SK-N-SH (cell line): ENCODE data around the gene CRYAA. TPM values are rescaled to one million over a fixed set of nuclear protein-coding genes. Genes with fewer than 3 reads are reported as not detected.

Experiments
- CTCF ChIA-PET: fragments of 300-600, 350-600 bp; formaldehyde crosslinking; extraction: SDS; loops from one replicate; lab custom pipeline; 2021; lab: Yijun Ruan, JAX
- POLR2A ChIA-PET: fragments of 350-600 bp; sonication (Branson Sonifier 250); formaldehyde crosslinking; extraction: SDS; loops from one replicate; lab custom pipeline; 2020; ENCODE audit warnings: antibody characterized with exemption, inconsistent platforms; lab: Yijun Ruan, JAX
- DNase-seq: peaks from one replicate; pipeline ENCODE4 v3.0.0; 2012
- H2AFZ ChIP-seq: fragments of 200-600 bp; sonication (generic); 2 replicates; pipeline ENCODE4 v1.8.1; 2016; ENCODE audit warnings: antibody characterized with exemption, mild to moderate bottlenecking, low read depth
- H3F3A ChIP-seq: fragments of 200-600 bp; sonication (generic); replicated peaks from 2 replicates; pipeline ENCODE3; 2016; ENCODE audit warnings: antibody characterized with exemption, mild to moderate bottlenecking; ENCODE audit not compliant: insufficient read depth
- H3K27ac ChIP-seq, 2 experiments: fragments of 200-500 bp in 1 of 2; fragments of 200-600 bp in 1 of 2; sonication (Bioruptor generic) in 1 of 2; sonication (generic), shearing (Covaris generic) in 1 of 2; 2 replicates each; pipeline versions ENCODE4 v1.5.1 to v1.6.1; 2014 to 2016; ENCODE audit warnings: low read depth in 2 of 2, inconsistent platforms in 1 of 2, low read length in 1 of 2, mild to moderate bottlenecking in 1 of 2, mixed read lengths in 1 of 2
- H3K27me3 ChIP-seq: fragments of 200-600 bp; sonication (generic), shearing (Covaris generic); 2 replicates; pipeline ENCODE4 v1.6.1; 2016; ENCODE audit warnings: mixed run types; ENCODE audit not compliant: insufficient read depth
- H3K36me3 ChIP-seq, 2 experiments: fragments of 200-500 bp in 1 of 2; fragments of 200-600 bp in 1 of 2; sonication (Bioruptor generic) in 1 of 2; sonication (generic) in 1 of 2; replicated peaks in 1 of 2; 2 replicates each; pipeline versions ENCODE3 to v1.5.1; 2014 to 2016; ENCODE audit warnings: low read length in 1 of 2, mild to moderate bottlenecking in 1 of 2; ENCODE audit not compliant: insufficient read depth in 2 of 2, control insufficient read depth in 1 of 2
- H3K4me1 ChIP-seq, 2 experiments: fragments of 200-500 bp in 1 of 2; fragments of 200-600 bp in 1 of 2; sonication (Bioruptor generic) in 1 of 2; sonication (generic), shearing (Covaris generic) in 1 of 2; 2 replicates each; pipeline versions ENCODE4 v1.5.1 to v1.6.1; 2014 to 2016; ENCODE audit warnings: low read depth in 1 of 2, low read length in 1 of 2, mixed run types in 1 of 2; ENCODE audit not compliant: insufficient read depth in 2 of 2, control insufficient read depth in 1 of 2
- H3K4me2 ChIP-seq: fragments of 200-600 bp; sonication (generic), shearing (Covaris generic); 2 replicates; pipeline ENCODE4 v1.6.1; 2017; ENCODE audit warnings: mixed run types
- H3K4me3 ChIP-seq, 2 experiments: fragments of 200-500 bp in 1 of 2; fragments of 200-600 bp in 1 of 2; sonication (Bioruptor generic) in 1 of 2; sonication (generic), shearing (Covaris generic) in 1 of 2; 2 replicates each; pipeline versions ENCODE4 v1.5.1 to v1.8.1; 2014 to 2016; ENCODE audit warnings: low read depth in 2 of 2, inconsistent platforms in 1 of 2, low read length in 1 of 2, mild to moderate bottlenecking in 1 of 2, mixed read lengths in 1 of 2, moderate library complexity in 1 of 2
- H3K79me2 ChIP-seq: fragments of 200-600 bp; sonication (generic); 2 replicates; pipeline ENCODE4 v1.8.1; 2017; ENCODE audit warnings: mild to moderate bottlenecking; ENCODE audit not compliant: insufficient read depth
- H3K9ac ChIP-seq: fragments of 200-600 bp; sonication (generic); 2 replicates; pipeline ENCODE4 v1.6.1; 2017; ENCODE audit warnings: mixed run types
- H3K9me2 ChIP-seq: fragments of 200-600 bp; sonication (generic); 2 replicates; pipeline ENCODE4 v1.6.1; 2017; ENCODE audit warnings: mixed run types
- H3K9me3 ChIP-seq: fragments of 200-600 bp; sonication (generic); 2 replicates; pipeline ENCODE4 v1.6.1; 2017; ENCODE audit warnings: mixed run types, mild to moderate bottlenecking, moderate library complexity
- H4K20me1 ChIP-seq: fragments of 200-600 bp; sonication (generic); 2 replicates; pipeline ENCODE4 v1.6.1; 2017; ENCODE audit warnings: mild to moderate bottlenecking, mixed run types; ENCODE audit not compliant: insufficient read depth
- CHD2 ChIP-seq: fragments of 150-350 bp; IDR thresholded peaks from 2 replicates; pipeline ENCODE4 v1.6.1; 2018; ENCODE audit warnings: low read length; ENCODE audit not compliant: partially characterized antibody
- CTCF ChIP-seq: fragments of 200-600 bp; sonication (generic); IDR thresholded peaks from 2 replicates; pipeline ENCODE4 v1.6.1; 2017; ENCODE audit warnings: antibody characterized with exemption, mild to moderate bottlenecking, moderate library complexity
- ELF1 ChIP-seq: IDR thresholded peaks from 2 replicates; pipeline ENCODE4 v1.4.0; 2012
- FOSL2 ChIP-seq: IDR thresholded peaks from 2 replicates; pipeline ENCODE4 v1.4.0; 2012; ENCODE audit warnings: low read depth, mild to moderate bottlenecking, moderate library complexity, borderline replicate concordance
- FOXM1 ChIP-seq: IDR thresholded peaks from 2 replicates; pipeline ENCODE4 v1.4.0; 2012; ENCODE audit warnings: low read depth, mild to moderate bottlenecking
- GATA2 ChIP-seq: sonication (generic); formaldehyde crosslinking; IDR thresholded peaks from 2 replicates; pipeline ENCODE4 v1.5.0; 2020; ENCODE audit warnings: mild to moderate bottlenecking, missing genetic modification reagents
- IRF3 ChIP-seq: fragments of 150-350 bp; IDR thresholded peaks from 2 replicates; pipeline ENCODE4 v1.6.1; 2016; ENCODE audit warnings: mild to moderate bottlenecking, low read depth, low read length
- MEF2A ChIP-seq: IDR thresholded peaks from 2 replicates; pipeline ENCODE4 v1.4.0; 2012; ENCODE audit warnings: low read depth, borderline replicate concordance
- MXI1 ChIP-seq: IDR thresholded peaks from 2 replicates; pipeline ENCODE4 v1.6.1; 2012; ENCODE audit warnings: mild to moderate bottlenecking, low read depth, low read length, improper control_type of control experiment
- NFIC ChIP-seq: IDR thresholded peaks from 2 replicates; pipeline ENCODE4 v1.4.0; 2012; ENCODE audit warnings: borderline replicate concordance
- SIN3A ChIP-seq: IDR thresholded peaks from 2 replicates; pipeline ENCODE4 v1.6.1; 2012; ENCODE audit warnings: low read depth, mild to moderate bottlenecking, low read length, moderate library complexity, borderline replicate concordance
- TCF12 ChIP-seq: IDR thresholded peaks from 2 replicates; pipeline ENCODE4 v1.4.0; 2012
- USF1 ChIP-seq: IDR thresholded peaks from 2 replicates; pipeline ENCODE4 v1.4.0; 2012; ENCODE audit warnings: low read depth, borderline replicate concordance
- USF2 ChIP-seq: fragments of 150-350 bp; IDR thresholded peaks from 2 replicates; pipeline ENCODE4 v1.6.1; 2017; ENCODE audit warnings: antibody characterized with exemption, low read length, low read depth, borderline replicate concordance
- YY1 ChIP-seq: IDR thresholded peaks from 2 replicates; pipeline ENCODE4 v1.4.0; 2012; ENCODE audit warnings: low read depth, mild to moderate bottlenecking
- WGBS: methylation state at CpG from one replicate; pipeline ENCODE4 v1.1.6; 2017; ENCODE audit warnings: low lambda C conversion rate; 5-methylcytosine and 5-hydroxymethylcytosine counted together
- polyA plus RNA-seq, 3 experiments: library from polyadenylated mRNA; depleted of rRNA; stranded (reverse); fragments of >200 nt; gene quantifications; 2 replicates each; pipeline ENCODE4 v1.2.3, GENCODE V29; 2012

Gene CRYAA
- polyA plus RNA-seq, 1 of the 3 experiments (the other 2 are of a cell fraction) = not detected

GRCh38 chr21:43190544-43190943, 21.7 kb downstream of the CRYAA start:
- no peak for TF ChIP-seq USF1
- TF ChIP-seq TCF12 = no peak
- no peak for TF ChIP-seq MXI1
- no peak for TF ChIP-seq USF2
- no peak for TF ChIP-seq ELF1
- TF ChIP-seq SIN3A = no peak
- TF ChIP-seq CHD2 = no peak
- TF ChIP-seq FOSL2 = no peak
- no peak for TF ChIP-seq NFIC
- no peak for TF ChIP-seq GATA2 (CRISPR knock-in tag)
- no peak for TF ChIP-seq FOXM1
- no peak for TF ChIP-seq YY1
- TF ChIP-seq IRF3 = no peak
- TF ChIP-seq CTCF = no peak
- no peak for TF ChIP-seq MEF2A
- Histone ChIP-seq H3F3A (no peaks in the 10 kb centered on the region), H3K4me1 (no peaks in the 10 kb centered on the region; a peak in 1 of 4 replicates), H3K4me2 (no peak overlapping the region), H3K27me3 (no peaks in the 10 kb centered on the region), H3K4me3 (no peak overlapping the region), H3K79me2 (no peaks in the 10 kb centered on the region), H3K9me2 (no peaks in the 10 kb centered on the region), H3K36me3 (no peaks in the 10 kb centered on the region), H2AFZ (no peak overlapping the region), H3K27ac (no peak overlapping the region), H3K9ac (no peak overlapping the region), H3K9me3 (no peaks in the 10 kb centered on the region), H4K20me1 (no peaks in the 10 kb centered on the region)
- DNase-seq = no peak
- POLR2A ChIA-PET = no interaction called here
- WGBS = 46% methylated on average over 6 of the region's 6 CpGs
- CTCF ChIA-PET = interaction anchor here (1.2 kb wide), 1 partner anchor 18 kb away, joined by 3 read pairs; no protein-coding TSS in a partner anchor
